Fibroblast of skin of right quadriceps (primary cell): Measurements from ENCODE around the gene CDH2.
A peak's percentile ranks its signal among the peaks of the same experiment; 100 is the strongest.
"Not testable (repeated sequence)": the region's sequence is repeated elsewhere in the genome, so short reads cannot be mapped to it uniquely, and the experiment has no call there.

Experiments
- DNase-seq: peaks from one replicate; pipeline ENCODE4 v3.0.0-alpha.2; 2013

The CDH2 gene

DNA sequence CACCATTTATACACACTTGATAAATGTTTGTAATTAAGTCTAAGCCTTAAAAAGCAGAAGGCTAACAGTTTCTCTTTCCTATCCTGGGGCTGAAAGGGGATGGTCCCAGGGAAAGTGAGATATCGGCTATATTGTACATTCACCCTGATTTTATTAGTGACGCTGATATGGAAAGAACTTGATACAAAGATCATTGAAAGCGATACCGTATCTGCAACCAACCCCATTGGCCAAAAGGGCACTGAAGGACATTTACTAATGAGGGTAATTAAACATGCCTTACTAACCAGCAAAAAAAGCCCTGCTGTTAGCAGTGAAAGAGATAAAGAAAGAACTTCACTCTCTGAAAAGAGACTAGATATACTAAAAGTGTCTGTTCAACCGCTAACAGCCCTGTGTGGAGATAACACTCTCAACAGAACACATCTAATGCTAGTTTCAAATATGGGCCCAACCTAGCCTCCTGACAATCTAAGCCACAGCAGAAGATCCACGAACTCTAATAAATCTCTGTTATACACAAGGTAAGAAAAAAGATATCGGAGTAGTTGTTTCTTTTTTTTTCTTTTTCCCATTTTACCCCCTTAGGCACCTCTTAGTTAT is 200.0 kb downstream of the CDH2 start:
- DNase-seq = no peak

DNA sequence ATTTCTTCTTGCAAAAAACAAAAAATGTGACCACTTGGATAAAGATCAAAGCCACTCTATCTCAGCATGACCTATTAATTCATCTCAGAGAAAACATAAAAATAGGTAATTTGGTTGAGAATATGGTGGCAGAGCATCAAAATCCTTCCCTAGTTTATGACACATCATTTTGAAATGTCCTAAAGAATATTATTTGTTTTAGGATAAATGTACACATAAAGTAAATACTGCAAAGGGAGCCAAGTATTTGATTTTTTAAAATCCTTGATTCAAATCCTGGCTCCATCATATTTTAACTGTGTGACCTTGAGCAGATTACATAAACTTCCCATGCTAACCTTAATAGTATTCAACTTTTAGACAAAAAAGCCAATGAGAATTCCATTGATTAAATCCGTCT is 206.6 kb downstream of the CDH2 start:
- no peak for DNase-seq

DNA sequence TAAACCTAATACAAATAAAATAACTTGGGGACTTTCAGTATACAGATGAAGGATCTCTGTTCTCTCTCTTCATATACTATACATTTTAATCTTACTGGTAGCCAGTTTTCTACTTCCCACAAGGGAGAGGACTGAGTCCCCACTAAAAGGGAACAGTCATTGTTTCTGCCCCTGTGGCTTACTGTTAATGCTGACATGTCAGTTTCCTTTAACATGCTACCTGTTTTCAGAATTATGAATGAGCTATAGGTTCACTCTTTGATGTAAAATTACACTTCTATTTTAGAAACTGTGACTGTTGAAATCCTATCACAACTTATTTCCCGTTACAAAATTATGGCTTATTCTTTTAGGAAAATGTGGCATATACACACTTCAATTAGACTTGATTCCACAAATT is 207.7 kb downstream of the CDH2 start:
- DNase-seq = no peak

DNA sequence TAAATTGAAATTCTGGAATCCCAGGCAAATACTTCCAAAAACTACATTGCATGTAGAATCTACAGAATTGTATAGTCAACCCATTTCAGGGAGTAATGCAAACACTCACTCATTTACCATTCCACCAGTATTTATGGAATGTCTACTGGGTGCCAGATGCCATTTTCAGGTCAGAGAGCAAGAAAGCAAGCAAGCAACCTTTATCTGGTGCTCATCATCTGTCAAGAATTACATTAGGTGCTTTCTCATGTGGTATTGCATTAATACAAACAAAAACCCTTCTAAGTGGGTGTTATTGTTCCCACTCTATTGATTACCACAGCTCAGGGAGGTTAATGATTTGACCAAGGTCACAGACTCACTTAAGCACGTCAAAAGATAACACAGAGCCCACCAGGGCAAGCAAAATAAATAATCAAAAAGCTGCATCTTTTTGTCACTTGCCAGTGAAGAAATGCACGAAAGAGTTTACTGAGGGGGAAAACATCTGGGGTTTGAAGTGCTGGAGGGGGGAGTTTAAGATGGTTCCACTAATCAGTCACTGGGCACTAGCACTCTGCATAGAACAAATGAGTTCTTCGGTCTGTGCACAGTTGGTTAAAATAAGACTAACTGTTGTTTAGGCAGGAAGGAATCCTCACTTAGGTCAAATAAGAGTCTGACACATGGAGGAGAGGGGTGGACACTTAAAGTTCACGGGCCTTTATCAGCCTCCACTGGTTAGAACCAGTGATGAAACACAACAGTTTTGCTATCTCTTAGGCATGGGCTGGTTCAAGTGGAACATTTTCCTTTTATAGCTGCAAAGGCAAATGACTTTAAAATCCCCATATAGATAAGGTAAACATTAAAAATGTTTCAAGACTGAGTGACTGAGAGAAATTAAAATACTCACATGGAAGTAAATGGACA is 208.8 kb downstream of the CDH2 start:
- DNase-seq = peak; percentile 65

DNA sequence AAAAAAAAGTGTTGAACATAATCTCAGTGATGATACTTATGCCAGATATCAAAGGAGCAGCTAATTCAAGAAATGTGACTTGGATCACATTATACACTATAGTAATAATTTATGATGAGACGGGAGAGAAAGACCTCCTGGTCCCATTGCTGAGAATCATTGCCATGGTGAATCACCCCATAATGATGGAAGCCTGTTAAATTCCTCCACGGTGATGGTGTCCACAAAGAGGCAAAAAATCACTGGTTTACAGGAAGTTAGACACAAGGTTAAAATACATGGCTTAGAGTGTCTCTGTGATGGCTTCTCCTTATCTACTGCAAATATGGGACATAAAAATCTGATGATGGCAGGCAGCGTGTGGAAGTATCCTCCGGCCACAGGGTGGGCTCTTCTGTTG is 210.0 kb downstream of the CDH2 start:
- peak; percentile 66 for DNase-seq

DNA sequence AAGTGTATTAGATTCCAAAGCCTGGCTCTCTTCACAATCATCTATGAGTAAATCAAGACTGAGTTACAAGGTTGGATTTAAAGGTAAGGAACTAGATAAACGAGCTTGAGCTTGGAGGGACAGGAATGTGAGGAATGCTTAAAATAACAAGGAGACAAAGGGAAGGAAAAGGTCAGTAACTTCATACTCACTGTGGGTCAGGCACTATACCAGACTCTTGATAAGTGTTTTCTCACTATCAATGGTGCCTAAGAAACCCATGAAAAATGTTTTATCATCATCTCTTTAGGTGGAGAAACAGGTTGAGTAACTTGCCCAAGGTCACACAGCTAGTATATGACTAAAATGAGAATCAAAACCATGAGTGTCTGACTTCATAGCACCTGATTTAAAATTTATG is 212.1 kb downstream of the CDH2 start:
- peak; percentile 33 for DNase-seq

DNA sequence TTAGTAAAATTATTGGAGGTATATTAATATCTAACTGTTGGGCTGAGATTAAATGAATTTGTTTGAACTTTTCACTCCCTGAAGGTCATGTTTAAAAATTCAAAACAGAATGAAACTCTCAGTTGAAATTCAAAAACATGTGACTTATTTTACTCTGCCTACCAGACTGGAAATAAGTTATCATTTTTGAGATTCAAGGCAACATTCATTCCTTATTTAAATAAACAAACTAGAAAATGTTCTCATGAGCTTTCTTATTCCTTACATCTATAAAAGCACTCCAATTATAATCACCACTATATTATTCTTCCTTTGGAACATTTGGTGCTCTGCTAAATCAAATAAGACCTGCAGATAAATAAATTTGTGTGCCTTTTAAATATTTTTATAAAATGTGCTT is 217.8 kb downstream of the CDH2 start:
- no peak for DNase-seq

DNA sequence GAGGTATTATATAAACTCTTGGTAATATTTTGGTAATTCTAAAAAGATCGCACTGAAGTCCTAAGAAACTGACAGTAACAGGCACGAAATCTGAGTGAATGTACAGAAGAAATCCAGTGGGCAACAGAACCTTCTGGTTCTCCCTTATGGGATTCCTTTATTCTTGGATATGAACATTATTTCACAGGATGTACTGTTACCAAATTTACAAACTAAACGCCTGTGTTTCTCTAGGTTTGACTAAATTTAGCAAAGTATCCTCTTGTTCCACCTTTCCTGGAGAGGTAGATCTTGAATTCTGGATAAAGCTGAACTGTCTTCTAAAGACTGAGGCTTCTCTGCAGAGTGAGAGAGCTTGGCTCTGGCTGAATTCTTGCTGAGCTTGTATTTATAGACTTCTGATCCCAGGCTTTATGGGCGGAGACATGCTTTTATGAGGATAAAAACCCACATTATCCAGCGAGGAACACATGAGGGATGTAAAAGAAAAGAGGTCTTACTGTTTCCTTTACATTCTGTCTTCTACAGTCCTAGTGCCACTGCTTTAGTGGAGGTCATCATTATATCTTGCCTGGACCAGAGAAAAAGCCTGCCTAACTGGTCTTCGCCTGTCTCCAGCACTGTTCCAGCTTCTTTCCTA is 220.8 kb downstream of the CDH2 start:
- DNase-seq = no peak

DNA sequence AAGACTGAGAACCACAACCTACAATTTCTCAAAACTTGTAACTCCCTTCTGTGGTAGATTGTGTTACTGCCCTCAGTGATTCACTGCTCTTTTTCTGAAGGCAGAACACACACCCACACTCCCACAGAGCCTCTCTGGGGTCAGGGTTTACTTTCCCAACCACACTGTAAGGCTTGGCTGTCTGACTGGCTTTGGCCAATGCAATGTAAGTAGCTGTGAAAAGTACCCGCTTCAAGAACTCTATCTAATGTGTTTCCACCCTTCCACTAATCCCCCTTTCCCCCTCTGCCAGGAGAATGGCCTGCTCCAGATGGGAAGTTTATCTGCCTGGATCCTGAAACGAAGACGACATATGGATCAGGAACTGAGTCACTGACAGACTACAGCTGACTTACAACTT is 222.7 kb downstream of the CDH2 start:
- DNase-seq = peak; percentile 60

DNA sequence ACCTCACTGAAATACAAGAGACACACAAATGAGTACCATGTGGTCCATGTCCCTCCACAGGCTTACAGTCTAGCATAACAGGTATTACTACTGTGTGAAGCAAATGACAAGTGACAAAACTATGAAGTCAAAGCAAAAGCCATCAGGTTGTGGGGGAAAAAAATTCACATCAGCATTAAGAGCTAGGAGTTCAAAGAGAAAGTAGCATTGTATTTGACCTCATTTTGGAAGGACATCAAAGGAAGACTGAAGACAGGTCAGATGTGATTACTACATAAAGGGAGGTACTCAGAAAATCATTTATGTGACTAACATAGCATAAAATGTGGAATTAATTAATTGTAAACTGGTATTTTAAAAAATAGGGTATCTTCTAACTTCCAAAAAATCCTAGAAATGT is 224.2 kb downstream of the CDH2 start:
- no peak for DNase-seq

DNA sequence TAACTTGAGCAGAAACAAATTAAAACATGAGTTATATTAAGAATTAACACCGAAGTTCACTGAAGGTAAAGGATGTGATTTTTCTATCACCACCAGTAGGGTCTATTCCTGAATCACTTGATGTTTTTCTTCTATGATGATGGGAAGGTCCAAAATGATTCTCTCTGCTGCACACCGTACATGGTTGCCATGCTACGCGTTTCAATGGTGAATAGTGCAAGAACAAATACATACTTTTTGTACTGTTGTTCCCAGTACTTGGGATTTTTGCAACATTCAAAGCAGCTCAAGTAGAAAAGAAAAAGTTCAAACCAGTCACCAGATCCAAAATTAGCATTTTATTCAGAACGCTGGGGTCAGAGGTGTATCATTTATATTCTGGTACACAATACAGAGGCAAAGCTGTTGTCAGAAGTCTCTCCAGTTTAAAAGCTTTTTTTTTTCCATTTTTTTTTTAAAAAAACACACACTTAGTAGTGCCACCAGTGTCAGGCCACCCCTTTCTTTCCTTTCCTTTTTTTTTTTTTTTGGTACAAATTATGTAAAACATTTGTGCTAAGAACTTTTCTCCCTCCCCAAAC is 226.2 kb downstream of the CDH2 start:
- no peak for DNase-seq

DNA sequence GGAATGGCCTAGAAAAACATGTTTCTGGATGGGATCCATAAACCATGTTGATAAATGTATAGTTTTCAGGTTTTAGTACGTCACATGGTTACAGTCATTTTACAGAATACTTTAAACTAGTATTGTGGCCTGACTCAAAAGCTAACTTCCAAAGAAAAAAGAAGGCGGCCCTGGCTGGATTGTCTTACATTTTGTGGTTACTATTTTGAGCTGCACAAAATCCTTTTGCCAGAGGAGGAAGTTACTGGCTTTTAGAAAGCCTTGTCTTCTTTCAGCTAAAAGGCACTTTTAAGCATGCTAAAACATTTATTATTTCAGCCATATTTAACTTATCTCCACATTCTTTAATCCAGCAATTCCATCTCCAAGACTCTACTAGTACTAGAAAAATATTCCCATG is 227.9 kb downstream of the CDH2 start:
- DNase-seq = peak; percentile 17

DNA sequence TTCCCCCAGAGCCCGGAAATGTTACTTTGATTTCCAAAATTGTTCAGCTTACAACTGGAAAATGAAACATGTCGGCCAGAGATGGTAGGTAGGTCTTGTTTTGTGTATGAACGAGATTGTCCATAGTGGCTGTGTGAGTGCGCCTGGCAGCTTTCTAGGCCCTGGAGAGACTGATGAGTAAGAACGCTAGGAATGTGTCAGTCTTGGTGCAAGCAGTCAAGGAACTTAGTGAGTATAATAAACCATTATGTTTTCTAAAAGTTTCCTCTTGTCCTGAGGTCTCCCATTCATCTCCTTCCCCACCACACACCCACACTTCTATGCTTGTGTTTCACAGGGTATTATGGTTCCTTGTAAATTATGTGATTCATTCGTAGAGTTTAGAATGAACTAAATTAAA is 234.2 kb downstream of the CDH2 start:
- peak; percentile 44 for DNase-seq

DNA sequence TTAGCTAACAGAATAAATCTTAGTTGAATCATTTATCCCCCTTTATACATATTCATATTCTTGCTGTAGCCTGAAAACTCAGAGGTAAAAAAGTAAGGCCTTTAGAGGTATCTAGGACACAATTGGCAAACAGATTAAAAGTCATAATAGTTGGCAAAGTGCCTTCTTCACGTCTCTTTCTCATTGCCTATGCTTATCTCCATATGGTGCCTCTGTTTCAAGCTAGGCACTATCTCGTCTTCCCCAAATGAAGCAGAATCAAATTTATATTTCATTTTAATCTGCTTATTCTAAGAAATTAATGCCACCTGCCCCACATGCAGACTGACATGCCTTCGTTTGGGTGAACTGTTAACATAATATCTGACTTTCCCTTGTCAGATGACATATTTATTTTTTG is 245.4 kb downstream of the CDH2 start:
- DNase-seq = no peak

DNA sequence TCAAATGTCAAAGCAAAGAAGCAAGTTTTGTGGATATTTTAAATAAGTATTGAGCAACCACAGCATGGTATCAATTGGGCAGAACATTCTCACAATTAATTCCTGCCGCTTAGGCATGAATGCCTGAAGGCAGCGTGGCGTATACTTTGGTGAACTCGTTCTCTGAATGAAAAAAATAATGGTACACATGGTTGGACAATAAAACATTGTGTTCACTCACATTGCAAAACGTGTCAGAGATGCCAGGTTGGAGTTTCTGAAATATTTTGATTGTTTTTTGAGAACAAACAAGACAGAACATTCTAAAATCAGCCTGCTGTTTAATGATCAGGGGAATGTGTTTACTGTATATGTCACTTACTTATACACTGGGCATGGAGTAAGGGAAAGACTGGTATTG is 254.2 kb downstream of the CDH2 start:
- no peak for DNase-seq

DNA sequence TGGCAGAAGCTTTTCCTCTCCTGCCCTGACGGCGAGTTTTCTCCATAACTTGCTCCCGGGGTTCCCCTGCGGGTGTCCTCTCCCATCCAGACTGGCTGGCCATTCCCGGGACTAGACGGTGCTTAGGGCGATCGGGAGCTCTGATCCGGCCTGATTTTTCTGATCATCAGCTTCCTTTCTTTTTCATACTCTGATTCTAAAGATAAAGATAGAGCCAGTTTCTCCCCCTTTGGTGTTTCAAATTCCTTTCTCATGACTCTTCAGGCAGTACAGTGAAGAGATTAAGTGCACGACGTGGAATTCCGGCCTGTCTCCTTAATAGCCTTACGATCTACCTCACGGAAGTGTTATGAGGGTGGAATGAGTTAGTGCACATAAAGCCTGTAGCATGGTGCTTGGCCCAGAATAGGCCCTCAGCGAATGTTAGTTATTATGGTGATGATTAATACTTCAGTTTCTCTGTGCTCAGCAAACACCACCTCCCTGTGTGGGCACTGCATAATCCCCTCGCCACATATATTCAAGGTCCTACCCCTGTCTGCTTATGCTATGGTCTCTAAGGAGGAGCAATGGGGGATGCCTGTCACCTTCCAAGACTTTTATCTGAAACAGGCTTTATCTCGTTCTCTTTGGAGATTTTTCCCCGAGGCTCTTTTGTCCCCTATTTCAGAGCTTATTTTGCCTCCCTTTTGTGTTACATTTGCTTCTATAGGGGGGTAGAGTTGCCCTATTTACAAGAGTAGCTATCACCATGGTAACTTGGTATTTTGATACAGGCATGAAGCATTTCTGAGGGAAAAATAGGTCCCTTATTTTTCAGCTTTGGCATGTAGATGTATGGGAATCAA is 254.8 kb downstream of the CDH2 start:
- peak; percentile 97 for DNase-seq

DNA sequence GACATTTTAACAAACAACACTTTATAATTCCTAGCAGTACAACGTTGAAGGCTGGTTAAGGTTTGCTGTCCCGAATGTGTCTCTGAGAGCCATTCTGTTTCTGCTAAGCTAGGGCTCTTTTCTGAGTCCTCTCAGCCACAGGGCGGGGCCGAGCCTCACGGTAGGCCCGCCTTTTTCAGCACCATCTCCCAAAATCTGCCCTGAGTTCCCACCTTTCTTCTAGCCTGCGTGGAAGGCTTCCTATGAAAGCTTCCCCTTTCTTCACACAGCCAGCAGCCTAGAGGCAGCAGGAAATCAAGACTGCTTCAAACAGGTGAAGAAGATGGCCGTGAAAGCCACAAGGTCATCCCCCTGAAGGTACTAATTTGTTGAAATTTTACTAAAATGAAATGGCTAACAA is 255.5 kb downstream of the CDH2 start:
- no peak for DNase-seq

DNA sequence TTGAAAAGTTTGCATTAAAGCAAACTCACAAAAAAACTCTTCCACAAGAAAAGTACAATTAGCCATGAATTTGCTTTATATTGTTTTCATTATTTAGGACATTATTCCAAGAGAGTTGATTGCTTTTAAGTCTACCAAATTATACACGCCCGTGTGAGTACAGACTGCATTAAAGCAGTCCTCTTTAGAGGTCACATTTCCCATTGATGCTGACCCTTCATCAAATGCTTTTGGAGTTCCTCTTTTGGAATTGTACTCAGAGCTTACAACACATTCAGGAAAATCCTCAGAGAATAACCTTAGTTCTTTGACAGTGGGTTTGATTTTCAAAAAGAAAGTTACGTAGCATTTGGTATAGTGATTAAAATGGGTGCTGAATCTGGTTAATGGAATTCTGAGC is 256.1 kb downstream of the CDH2 start:
- no peak for DNase-seq

DNA sequence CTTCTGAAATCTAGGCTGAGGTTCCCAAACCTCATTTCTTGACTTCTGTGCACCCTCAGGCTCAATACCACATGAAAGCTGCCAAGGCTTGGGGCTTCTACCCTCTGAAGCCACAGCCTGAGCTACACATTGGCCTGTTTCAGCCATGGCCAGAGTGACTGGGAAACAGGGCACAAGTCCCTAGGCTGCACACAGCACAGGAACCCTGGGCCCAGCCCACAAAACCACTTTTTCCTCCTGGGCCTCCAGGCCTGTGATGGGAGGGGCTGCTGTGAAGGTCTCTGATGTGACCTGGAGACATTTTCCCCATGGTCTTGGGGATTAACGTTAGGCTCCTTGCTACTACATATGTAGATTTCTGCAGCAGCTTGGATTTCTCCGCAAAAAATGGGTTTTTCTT is 270.7 kb downstream of the CDH2 start:
- DNase-seq = not testable (repeated sequence)

DNA sequence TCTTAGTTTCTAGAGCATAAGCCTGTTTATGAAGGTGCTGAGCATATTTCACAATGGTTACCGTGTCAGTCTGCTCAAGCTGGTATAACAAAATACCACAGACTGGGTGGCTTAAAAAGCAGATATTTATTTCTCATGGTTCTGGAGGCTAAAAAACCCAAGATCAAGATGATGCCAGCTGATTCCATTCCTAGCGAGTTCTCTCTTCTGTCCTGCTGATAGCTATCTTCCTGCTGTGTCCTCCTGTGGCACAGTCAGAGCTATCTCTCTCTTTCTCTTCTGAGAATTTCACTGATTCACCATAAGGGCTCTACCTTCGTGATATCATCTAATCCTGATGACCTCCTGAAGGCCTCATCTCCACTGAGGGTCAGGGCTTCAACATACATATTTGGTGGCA is 273.0 kb downstream of the CDH2 start:
- DNase-seq = no peak

DNA sequence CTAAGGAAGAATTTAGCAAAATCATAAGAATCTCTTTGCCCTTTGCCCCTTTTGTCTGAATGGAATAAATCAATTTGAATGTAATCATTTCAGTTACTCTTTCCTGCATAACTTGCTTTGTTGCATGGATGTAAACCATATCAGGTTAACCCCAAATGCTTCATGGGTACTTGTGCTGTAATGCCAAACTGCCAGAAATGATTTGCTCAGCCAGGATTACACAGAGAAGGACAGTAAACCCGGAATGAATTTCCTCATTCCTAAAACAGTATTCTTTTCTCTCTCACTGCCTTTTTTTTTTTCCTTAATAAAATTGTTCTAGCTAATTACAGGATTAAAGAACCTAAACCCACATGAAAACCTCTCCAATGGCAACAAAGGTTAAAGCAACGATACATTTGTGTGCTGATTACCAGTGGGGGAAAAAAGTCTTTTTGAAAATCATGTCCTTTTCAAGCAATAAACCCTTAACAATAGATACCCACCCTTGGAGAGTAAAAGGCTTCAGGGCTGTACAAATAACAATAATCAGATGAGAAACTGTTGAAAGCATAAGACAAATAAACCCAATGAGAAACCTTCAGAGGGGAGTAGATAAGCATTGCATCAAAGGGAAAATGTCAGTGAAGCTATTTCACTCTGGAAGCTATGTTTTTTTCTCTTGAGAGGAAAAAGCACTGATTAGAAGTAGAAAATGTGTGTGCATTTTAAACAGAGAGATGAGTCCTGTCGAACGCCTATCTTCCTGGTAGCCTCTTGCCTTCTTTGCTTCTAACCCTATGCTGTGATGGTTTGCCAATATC is 275.3 kb downstream of the CDH2 start:
- DNase-seq = no peak
